A673 (cell line): ENCODE results near the gene HBZ. TPM values are rescaled to one million over a fixed set of nuclear protein-coding genes. Genes with fewer than 3 reads are reported as not detected.
"Not testable (repeated sequence)": the region's sequence is repeated elsewhere in the genome, so short reads cannot be mapped to it uniquely, and the experiment has no call there.

Experiments
- BruUV-seq: library from RNA; stranded (reverse); fragments of 400-500 nt; replicated peaks from 2 replicates; lab custom pipeline; 2021; lab: Mats Ljungman, UMichigan
- CTCF ChIA-PET: fragments of 300-600 bp; sonication (Branson Sonifier 250); formaldehyde crosslinking; loops from one replicate; lab custom pipeline; 2022; ENCODE audit warnings: antibody characterized with exemption; lab: Charles Lee
- POLR2A ChIA-PET: fragments of 300-600 bp; sonication (Branson Sonifier 250); formaldehyde crosslinking; loops from one replicate; lab custom pipeline; 2022; ENCODE audit warnings: antibody characterized with exemption; ENCODE audit not compliant: low non-redundant PET; lab: Charles Lee
- DNase-seq: peaks from one replicate; pipeline ENCODE4 v3.0.0-alpha.2; 2015; ENCODE audit warnings: low spot score
- H3K27ac ChIP-seq: fragments of 200-600 bp; sonication (generic); 2 replicates; pipeline ENCODE4 v1.5.1; 2016; ENCODE audit warnings: mixed run types, low read depth, mild to moderate bottlenecking, mixed read lengths, antibody characterized with exemption, low read length; ENCODE audit not compliant: poor library complexity, severe bottlenecking
- H3K27me3 ChIP-seq: fragments of 200-600 bp; sonication (generic); replicated peaks from 2 replicates; pipeline ENCODE4 v1.6.1; 2017; ENCODE audit warnings: mixed run types, low read depth, mild to moderate bottlenecking, mixed read lengths, antibody characterized with exemption, low read length; ENCODE audit not compliant: insufficient read depth, poor library complexity
- H3K36me3 ChIP-seq: fragments of 200-600 bp; sonication (generic); 2 replicates; pipeline ENCODE4 v1.6.1; 2016; ENCODE audit warnings: mixed run types, mild to moderate bottlenecking, mixed read lengths, antibody characterized with exemption, low read length; ENCODE audit not compliant: insufficient read depth, poor library complexity, severe bottlenecking
- H3K4me1 ChIP-seq: fragments of 200-600 bp; sonication (generic); 2 replicates; pipeline ENCODE4 v1.6.1; 2017; ENCODE audit warnings: mixed run types, mild to moderate bottlenecking, mixed read lengths, antibody characterized with exemption, low read length; ENCODE audit not compliant: insufficient read depth, poor library complexity, severe bottlenecking
- H3K4me3 ChIP-seq: fragments of 200-600 bp; sonication (generic); 2 replicates; pipeline ENCODE4 v1.5.1; 2016; ENCODE audit warnings: low read depth, mixed run types, mild to moderate bottlenecking, mixed read lengths, low read length; ENCODE audit not compliant: poor library complexity, severe bottlenecking
- H3K9me3 ChIP-seq: fragments of 200-600 bp; sonication (generic); 2 replicates; pipeline ENCODE4 v1.6.1; 2016; ENCODE audit warnings: mixed run types, low read depth, mild to moderate bottlenecking, mixed read lengths, antibody characterized with exemption, low read length; ENCODE audit not compliant: poor library complexity, severe bottlenecking
- CTCF ChIP-seq: fragments of 300-800, 200-600 bp; sonication (generic); conservative IDR thresholded peaks from 2 replicates; pipeline ENCODE4 v1.5.1; 2017; ENCODE audit warnings: low read depth, mild to moderate bottlenecking, antibody characterized with exemption, low read length, moderate library complexity, mixed read lengths
- EZH2 ChIP-seq: fragments of 200-600 bp; sonication (generic); IDR thresholded peaks from 2 replicates; pipeline ENCODE4 v1.6.1; 2017; ENCODE audit warnings: borderline replicate concordance, low read depth, mild to moderate bottlenecking, mixed read lengths, antibody characterized with exemption, low read length; ENCODE audit not compliant: poor library complexity, severe bottlenecking
- intact Hi-C: fragments of 100-400 bp; cut with micrococcal nuclease; formaldehyde crosslinking; loops from one replicate; pipeline ENCODE4 v1.10.0; 2022; ENCODE audit not compliant: unreplicated experiment
- total RNA-seq: library from RNA; stranded (reverse); gene quantifications from 2 replicates; pipeline ENCODE4 v1.2.3, GENCODE V29; 2021

Gene HBZ
- total RNA-seq, 1 experiment from 2014 or later, result not detected

GRCh38 chr16:144797-145252, 7.6 kb upstream of the HBZ start:
- no peak for DNase-seq
- TF ChIP-seq EZH2 (no peak), CTCF (no peak)
- ChIA-PET CTCF (no interaction called here), POLR2A (no interaction called here)
- no TSS peak for BruUV-seq
- no peaks in the 10 kb centered on the region for H3K36me3 ChIP-seq
- intact Hi-C loops, result no loop called here
- H3K9me3 ChIP-seq, result no peaks in the 10 kb centered on the region
- no peak overlapping the region for H3K4me3 ChIP-seq
- no peak overlapping the region for H3K27ac ChIP-seq
- H3K27me3 ChIP-seq, result no peaks in the 10 kb centered on the region
- H3K4me1 ChIP-seq, result no peaks in the 10 kb centered on the region

- Histone ChIP-seq H3K4me3 (no peak overlapping the region), H3K27ac (no peak overlapping the region), H3K27me3 (no peaks in the 10 kb centered on the region), H3K36me3 (no peaks in the 10 kb centered on the region), H3K9me3 (no peaks in the 10 kb centered on the region), H3K4me1 (no peaks in the 10 kb centered on the region)
- no TSS peak for BruUV-seq
- intact Hi-C loops, result no loop called here
- DNase-seq, result no peak
- no peak for TF ChIP-seq EZH2
- TF ChIP-seq CTCF, result no peak
- ChIA-PET CTCF (no interaction called here), POLR2A (no interaction called here)
These were observed 5.8 kb upstream of the HBZ start for GRCh38 chr16:146646-147045.

GRCh38 chr16:149024-149660, 3.3 kb upstream of the HBZ start:
- TF ChIP-seq EZH2 (no peak), CTCF (no peak)
- no peak overlapping the region for H3K4me3 ChIP-seq
- DNase-seq, result no peak
- intact Hi-C loops, result no loop called here
- H3K4me1 ChIP-seq, result no peaks in the 10 kb centered on the region
- no peaks in the 10 kb centered on the region for H3K9me3 ChIP-seq
- POLR2A ChIA-PET, result interaction anchor here (0.7 kb wide), 1 partner anchor 29 kb away, joined by 4 read pairs; no protein-coding TSS in a partner anchor
- CTCF ChIA-PET, result interaction anchor here (0.7 kb wide), 1 partner anchor 270 kb away, joined by 3 read pairs; no protein-coding TSS in a partner anchor
- no TSS peak for BruUV-seq
- no peak overlapping the region for H3K27ac ChIP-seq
- no peaks in the 10 kb centered on the region for H3K36me3 ChIP-seq
- no peaks in the 10 kb centered on the region for H3K27me3 ChIP-seq

- H3K4me3 ChIP-seq, H3K9me3 ChIP-seq, intact Hi-C loops, H3K27me3 ChIP-seq, DNase-seq, POLR2A ChIA-PET, CTCF ChIA-PET, H3K36me3 ChIP-seq, H3K27ac ChIP-seq, H3K4me1 ChIP-seq, BruUV-seq: not testable (repeated sequence)
These were observed 681 bp downstream of the HBZ start for GRCh38 chr16:153129-153521.

- CTCF ChIA-PET, H3K27me3 ChIP-seq, intact Hi-C loops: not testable (repeated sequence)
These were observed 1.2 kb downstream of the HBZ start for GRCh38 chr16:153550-154216.

More at GRCh38 chr16:153550-154216, 1.2 kb downstream of the HBZ start:
- H3K36me3 ChIP-seq, DNase-seq, H3K9me3 ChIP-seq, POLR2A ChIA-PET, BruUV-seq, H3K4me1 ChIP-seq, H3K4me3 ChIP-seq, H3K27ac ChIP-seq: not testable (repeated sequence)
